H1 (cell line): ENCODE measurements around the gene NAP1L1. TPM values are rescaled to one million over a fixed set of nuclear protein-coding genes. Genes with fewer than 3 reads are reported as not detected.
A peak's percentile ranks its signal among the peaks of the same experiment; 100 is the strongest.

Experiments
- CTCF ChIA-PET: fragments of 300-600 bp; sonication (Branson Sonifier 250); formaldehyde crosslinking; loops from one replicate; lab custom pipeline; 2021; ENCODE audit not compliant: partially characterized antibody; lab: Charles Lee
- POLR2A ChIA-PET: fragments of 300-600 bp; sonication (Branson Sonifier 250); formaldehyde crosslinking; loops from one replicate; lab custom pipeline; 2021; ENCODE audit warnings: inconsistent platforms; ENCODE audit not compliant: partially characterized antibody; lab: Charles Lee
- DNase-seq, 2 experiments: peaks; one replicate each; pipeline versions ENCODE4 v3.0.0 to v3.0.0-alpha.2; 2010 to 2022; ENCODE audit warnings: low spot score in 2 of 2, low read depth in 1 of 2, mixed read lengths in 1 of 2
- FAIRE-seq: peaks from 2 replicates; lab custom pipeline; 2011; peaks lifted over from hg19 to GRCh38; lab: Jason Lieb, UNC
- H2AFZ ChIP-seq: 2 replicates; pipeline ENCODE4 v1.8.1; 2012; ENCODE audit warnings: low read length, inconsistent platforms
- H2AK5ac ChIP-seq: 2 replicates; pipeline ENCODE4 v1.6.1; 2013; ENCODE audit warnings: low read depth, low read length
- H2BK120ac ChIP-seq: replicated peaks from 2 replicates; pipeline ENCODE3; 2013; ENCODE audit warnings: low read depth, low read length, inconsistent platforms
- H2BK12ac ChIP-seq: 2 replicates; pipeline ENCODE4 v1.6.1; 2013; ENCODE audit warnings: low read depth, low read length
- H2BK15ac ChIP-seq: 2 replicates; pipeline ENCODE4 v1.6.1; 2013; ENCODE audit warnings: low read length
- H2BK20ac ChIP-seq: 2 replicates; pipeline ENCODE4 v1.6.1; 2013; ENCODE audit warnings: low read length
- H2BK5ac ChIP-seq: 2 replicates; pipeline ENCODE4 v1.6.1; 2013; ENCODE audit warnings: low read depth, low read length
- H3K14ac ChIP-seq: 2 replicates; pipeline ENCODE4 v1.6.1; 2013; ENCODE audit warnings: inconsistent platforms; ENCODE audit not compliant: insufficient read length
- H3K18ac ChIP-seq: 2 replicates; pipeline ENCODE4 v1.6.1; 2013; ENCODE audit warnings: low read length; ENCODE audit errors: extremely low read depth
- H3K23ac ChIP-seq: 2 replicates; pipeline ENCODE4 v1.6.1; 2013; ENCODE audit warnings: inconsistent platforms; ENCODE audit not compliant: insufficient read length
- H3K23me2 ChIP-seq: 2 replicates; pipeline ENCODE4 v1.6.1; 2013; ENCODE audit warnings: low read depth, low read length
- H3K27ac ChIP-seq: 2 replicates; pipeline ENCODE4 v1.6.1; 2011; ENCODE audit warnings: low read depth, low read length, inconsistent platforms
- H3K27me3 ChIP-seq, 4 experiments: replicated peaks in 1 of 4; 1 replicate in 1 of 4; 2 replicates in 3 of 4; pipeline versions ENCODE4 v1.6.1 to v1.8.1; 2011 to 2013; ENCODE audit warnings: low read length in 3 of 4, mild to moderate bottlenecking in 3 of 4, inconsistent platforms in 2 of 4, mixed read lengths in 2 of 4, moderate library complexity in 1 of 4; ENCODE audit not compliant: control insufficient read depth in 3 of 4, insufficient read depth in 3 of 4; ENCODE audit errors: extremely low read depth in 1 of 4
- H3K36me3 ChIP-seq, 4 experiments: 2 replicates each; pipeline versions ENCODE4 v1.6.1 to v1.8.1; 2011 to 2013; ENCODE audit warnings: mild to moderate bottlenecking in 4 of 4, low read length in 3 of 4, moderate library complexity in 2 of 4, control low read depth in 1 of 4, inconsistent platforms in 1 of 4; ENCODE audit not compliant: insufficient read depth in 4 of 4, control insufficient read depth in 2 of 4
- H3K4ac ChIP-seq: replicated peaks from 2 replicates; pipeline ENCODE3; 2013; ENCODE audit warnings: low read length, low read depth, mixed read lengths, inconsistent platforms; ENCODE audit not compliant: insufficient read length
- H3K4me1 ChIP-seq, 4 experiments: replicated peaks in 1 of 4; 1 replicate in 1 of 4; 2 replicates in 3 of 4; pipeline versions ENCODE4 v1.6.1 to v1.8.1; 2011 to 2013; ENCODE audit warnings: low read length in 3 of 4, inconsistent platforms in 2 of 4, mixed read lengths in 1 of 4; ENCODE audit not compliant: insufficient read depth in 4 of 4, control insufficient read depth in 3 of 4
- H3K4me2 ChIP-seq, 2 experiments: 2 replicates each; pipeline versions ENCODE4 v1.6.1 to v1.8.1; 2011 to 2013; ENCODE audit warnings: low read depth in 2 of 2, low read length in 2 of 2, control low read depth in 1 of 2, inconsistent platforms in 1 of 2, mild to moderate bottlenecking in 1 of 2; ENCODE audit not compliant: insufficient read depth in 1 of 2
- H3K4me3 ChIP-seq, 4 experiments: fragments of 200-600, 300-600 bp in 1 of 4; sonication (generic), shearing (Covaris generic), sonication (Bioruptor Twin) in 1 of 4; 2 replicates each; pipeline versions ENCODE4 v1.5.1 to v1.8.1; 2011 to 2016; ENCODE audit warnings: low read length in 4 of 4, low read depth in 3 of 4, control low read depth in 2 of 4, inconsistent platforms in 2 of 4, mild to moderate bottlenecking in 2 of 4, mixed read lengths in 1 of 4, moderate library complexity in 1 of 4; ENCODE audit not compliant: insufficient read depth in 2 of 4; ENCODE audit errors: extremely low read depth in 1 of 4
- H3K56ac ChIP-seq: replicated peaks from 2 replicates; pipeline ENCODE3; 2013; ENCODE audit warnings: low read depth, mild to moderate bottlenecking, mixed read lengths, low read length, inconsistent platforms; ENCODE audit not compliant: insufficient read length
- H3K79me1 ChIP-seq: 2 replicates; pipeline ENCODE4 v1.6.1; 2013; ENCODE audit warnings: low read depth, low read length, control low read depth
- H3K79me2 ChIP-seq, 2 experiments: 2 replicates each; pipeline versions ENCODE4 v1.6.1 to v1.8.1; 2012 to 2013; ENCODE audit warnings: low read length in 2 of 2, mild to moderate bottlenecking in 2 of 2, inconsistent platforms in 1 of 2; ENCODE audit not compliant: insufficient read depth in 2 of 2, control insufficient read depth in 1 of 2
- H3K9ac ChIP-seq, 4 experiments: replicated peaks in 1 of 4; 1 replicate in 1 of 4; 2 replicates in 3 of 4; pipeline versions ENCODE4 v1.6.1 to v1.8.1; 2011 to 2013; ENCODE audit warnings: low read depth in 3 of 4, low read length in 3 of 4, control low read depth in 2 of 4, mild to moderate bottlenecking in 2 of 4, moderate library complexity in 2 of 4, inconsistent platforms in 1 of 4; ENCODE audit errors: extremely low read depth in 1 of 4
- H3K9me3 ChIP-seq, 2 experiments: 2 replicates each; pipeline versions ENCODE4 v1.6.1 to v1.8.1; 2012 to 2013; ENCODE audit warnings: mild to moderate bottlenecking in 2 of 2, moderate library complexity in 2 of 2, control low read depth in 1 of 2, inconsistent platforms in 1 of 2, low read depth in 1 of 2, low read length in 1 of 2, mixed read lengths in 1 of 2; ENCODE audit not compliant: insufficient read depth in 2 of 2
- H4K20me1 ChIP-seq, 2 experiments: replicated peaks in 1 of 2; 2 replicates each; pipeline versions ENCODE3 to v1.8.1; 2011 to 2013; ENCODE audit warnings: inconsistent platforms in 2 of 2, low read length in 2 of 2, mild to moderate bottlenecking in 1 of 2; ENCODE audit not compliant: insufficient read depth in 2 of 2, control insufficient read depth in 1 of 2
- H4K5ac ChIP-seq: 2 replicates; pipeline ENCODE4 v1.6.1; 2013; ENCODE audit warnings: low read length, low read depth, mixed read lengths, inconsistent platforms; ENCODE audit not compliant: insufficient read length
- H4K8ac ChIP-seq: 2 replicates; pipeline ENCODE4 v1.8.0; 2013; ENCODE audit warnings: mild to moderate bottlenecking, moderate library complexity, low read length, inconsistent platforms; ENCODE audit not compliant: insufficient read depth; ENCODE audit errors: extremely low read depth
- H4K91ac ChIP-seq: replicated peaks from 2 replicates; pipeline ENCODE3; 2013; ENCODE audit warnings: low read length, mixed read lengths, inconsistent platforms; ENCODE audit not compliant: insufficient read length
- NANOG ChIP-seq: IDR thresholded peaks from 2 replicates; pipeline ENCODE4 v1.6.1; 2011; ENCODE audit warnings: low read length, low read depth, mild to moderate bottlenecking, inconsistent platforms; ENCODE audit not compliant: insufficient read depth, poor library complexity, severe bottlenecking
- PHF8 ChIP-seq: fragments of 200-600 bp; sonication (generic); conservative IDR thresholded peaks from 2 replicates; pipeline ENCODE4 v1.7.1; 2012; ENCODE audit warnings: low read depth, mild to moderate bottlenecking, inconsistent platforms, low read length, moderate library complexity
- POLR2A ChIP-seq, 2 experiments: IDR thresholded peaks; 1 replicate in 1 of 2; 2 replicates in 1 of 2; pipeline ENCODE4 v1.6.1; 2011; ENCODE audit warnings: low read depth in 2 of 2, low read length in 2 of 2, mild to moderate bottlenecking in 2 of 2; ENCODE audit errors: control extremely low read depth in 1 of 2
- POLR2AphosphoS5 ChIP-seq: IDR thresholded peaks from 2 replicates; pipeline ENCODE4 v1.6.1; 2011; ENCODE audit warnings: low read depth, low read length
- RNF2 ChIP-seq: fragments of 200-900, 300-1000 bp; sonication (generic); IDR thresholded peaks from 2 replicates; pipeline ENCODE4 v1.7.1; 2016; ENCODE audit warnings: borderline replicate concordance, low read depth, mild to moderate bottlenecking, antibody characterized with exemption, low read length; ENCODE audit not compliant: poor library complexity, severe bottlenecking; ENCODE audit errors: missing control alignments
- WGBS, 2 experiments: shearing (Covaris generic) in 1 of 2; methylation state at CpG; one replicate each; pipeline versions ENCODE4 v1.1.6 to v1.1.7; 2013 to 2015; ENCODE audit warnings: low lambda C conversion rate in 2 of 2, mixed read lengths in 2 of 2, inconsistent platforms in 1 of 2, low coverage in 1 of 2, missing lambda C conversion rate in 1 of 2; ENCODE audit not compliant: insufficient replicate concordance in 2 of 2, insufficient coverage in 1 of 2, insufficient read length in 1 of 2; ENCODE audit errors: extremely low coverage in 1 of 2, missing lambda C conversion rate in 1 of 2; 5-methylcytosine and 5-hydroxymethylcytosine counted together
- polyA plus RNA-seq, 7 experiments: library from polyadenylated mRNA; depleted of rRNA in 3 of 7; stranded (reverse) in 5 of 7; unstranded in 2 of 7; fragments of >200 nt in 5 of 7; fragments of 200-250 nt in 2 of 7; gene quantifications; 1 replicate in 5 of 7; 2 replicates in 1 of 7; 4 replicates in 1 of 7; pipeline versions ENCODE4 v1.2.1 to v1.2.3, GENCODE V29; 2011 to 2013; ENCODE audit warnings: missing spikeins in 2 of 7, mixed read lengths in 2 of 7
- total RNA-seq: library from RNA; stranded (reverse); fragmentation: NEBNext Ultra II Directional; extraction: Animal tissue kit (Norgen Biotek cat#: 25700); gene quantifications from 2 replicates; pipeline ENCODE4 v1.2.1, GENCODE V29; 2021

NAP1L1 gene
- total and polyA plus RNA-seq, 2 of the 8 experiments (the other 6 are each of a cell fraction or from before 2014, with no cell fraction given), result 202 to 1,159 TPM

- H2BK5ac ChIP-seq, result no peak overlapping the region
- H2BK20ac ChIP-seq, result no peak overlapping the region
- no peak overlapping the region for H2AFZ ChIP-seq
- no peak overlapping the region for H3K4ac ChIP-seq
- TF ChIP-seq NANOG (no peak), RNF2 (no peak), PHF8 (no peak), POLR2A (IDR thresholded peaks at IDR 0.05; ENCODE audit: control extremely low read depth in 1 of 2, low read depth in 2 of 2, low read length in 2 of 2) (peak in 1 of 2 experiments; percentile 51; a peak in 2 of 3 replicates), POLR2AphosphoS5 (no peak)
- peaks cover 0 to 29% (median 2%) of the 10 kb centered on the region in 4 experiments; a peak in 4 of 8 replicates for H3K36me3 ChIP-seq
- no peak overlapping the region for H3K9ac ChIP-seq
- H3K4me3 ChIP-seq, result no peak overlapping the region
- no peak overlapping the region for H2AK5ac ChIP-seq
- H4K8ac ChIP-seq, result no peak overlapping the region
- no peak overlapping the region for H2BK15ac ChIP-seq
- H2BK120ac ChIP-seq, result no peak overlapping the region
- WGBS, 2 experiments, result 95% methylated on average over 2 of the region's 2 CpGs; no CpG with 5 or more reads in 1 of the 2 experiments
- no peaks in the 10 kb centered on the region for H3K79me2 ChIP-seq
- no peak overlapping the region for H2BK12ac ChIP-seq
- no peak for FAIRE-seq
- peaks cover 0 to 4% (median 3%) of the 10 kb centered on the region in 4 experiments; a peak in 4 of 7 replicates for H3K4me1 ChIP-seq
- H3K4me2 ChIP-seq, result no peak overlapping the region
- no peak overlapping the region for H3K23ac ChIP-seq
- no peaks in the 10 kb centered on the region for H3K9me3 ChIP-seq
- ChIA-PET POLR2A (interaction anchor here (0.9 to 5.6 kb wide), 7 partner anchors 8 to 176 kb away, joined by 3 to 42 read pairs (median 4); partner anchors contain the start of gene PHLDA1), CTCF (no interaction called here)
- H4K5ac ChIP-seq, result no peak overlapping the region
- H3K79me1 ChIP-seq, result no peaks in the 10 kb centered on the region
- H3K23me2 ChIP-seq, result no peaks in the 10 kb centered on the region
- H4K20me1 ChIP-seq, result peaks cover 0 to 4% of the 10 kb centered on the region in 2 experiments
- no peak overlapping the region for H3K27ac ChIP-seq
- no peak overlapping the region for H3K56ac ChIP-seq
- H3K14ac ChIP-seq, result no peak overlapping the region
- H3K27me3 ChIP-seq, result no peaks in the 10 kb centered on the region
- H3K18ac ChIP-seq, result no peak overlapping the region
- no peak for DNase-seq
- no peak overlapping the region for H4K91ac ChIP-seq
Observed at GRCh38 chr12:76041406-76041805, 43.1 kb downstream of the NAP1L1 start.
